Omental fat pad (tissue), 4 donors: Measurements from ENCODE around the gene CADM1. TPM values are rescaled to one million over a fixed set of nuclear protein-coding genes. Genes with fewer than 3 reads are reported as not detected.

ENCODE experiments used
- ATAC-seq: fragments of 150-250 bp; one replicate; pipeline ENCODE4 v1.9.1; 2016; ENCODE audit warnings: mild to moderate bottlenecking, moderate library complexity; ENCODE audit not compliant: low FRiP score
- DNase-seq: peaks from one replicate; pipeline ENCODE4 v3.0.0-alpha.2; 2019; ENCODE audit warnings: low spot score
- total RNA-seq, 4 donors: library from RNA; depleted of rRNA; stranded (reverse); fragments of >200 nt; gene quantifications; one replicate each; pipeline ENCODE4 v1.1.0, GENCODE V29; 2016
- TF ChIP-seq, protein P1 (sequence below), 3 donors: fragments of 450-650 bp; IDR thresholded peaks; one replicate each; pipeline ENCODE4 v1.5.1; 2016 to 2017; ENCODE audit warnings: antibody characterized with exemption in 3 of 3, mild to moderate bottlenecking in 3 of 3, moderate library complexity in 2 of 3

CADM1 gene
- total RNA-seq, 4 donors from 2014 or later, result 5.8 to 27.9 (median 14.9) TPM

DNA sequence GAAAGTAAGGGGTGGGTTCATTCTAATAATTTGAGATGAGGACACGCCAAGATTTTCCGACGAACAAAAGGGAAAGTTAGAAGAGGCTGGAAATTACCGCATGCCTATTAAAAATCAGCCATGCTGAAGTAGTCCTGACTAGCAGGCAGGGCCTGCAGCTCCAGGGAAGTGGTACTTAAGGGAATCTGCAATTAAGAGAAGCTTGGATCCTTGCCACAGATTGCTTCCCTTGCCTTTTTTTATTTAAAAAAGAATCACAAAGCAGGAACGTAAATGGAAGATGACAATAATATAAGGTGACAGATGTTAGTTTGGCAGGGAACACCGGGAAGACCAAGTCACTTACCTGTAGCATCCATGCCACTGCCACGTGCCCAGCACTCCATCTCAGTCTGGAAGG lies 359.3 kb downstream of the CADM1 start:
- DNase-seq, result no peak
- TF ChIP-seq, protein P1, sequence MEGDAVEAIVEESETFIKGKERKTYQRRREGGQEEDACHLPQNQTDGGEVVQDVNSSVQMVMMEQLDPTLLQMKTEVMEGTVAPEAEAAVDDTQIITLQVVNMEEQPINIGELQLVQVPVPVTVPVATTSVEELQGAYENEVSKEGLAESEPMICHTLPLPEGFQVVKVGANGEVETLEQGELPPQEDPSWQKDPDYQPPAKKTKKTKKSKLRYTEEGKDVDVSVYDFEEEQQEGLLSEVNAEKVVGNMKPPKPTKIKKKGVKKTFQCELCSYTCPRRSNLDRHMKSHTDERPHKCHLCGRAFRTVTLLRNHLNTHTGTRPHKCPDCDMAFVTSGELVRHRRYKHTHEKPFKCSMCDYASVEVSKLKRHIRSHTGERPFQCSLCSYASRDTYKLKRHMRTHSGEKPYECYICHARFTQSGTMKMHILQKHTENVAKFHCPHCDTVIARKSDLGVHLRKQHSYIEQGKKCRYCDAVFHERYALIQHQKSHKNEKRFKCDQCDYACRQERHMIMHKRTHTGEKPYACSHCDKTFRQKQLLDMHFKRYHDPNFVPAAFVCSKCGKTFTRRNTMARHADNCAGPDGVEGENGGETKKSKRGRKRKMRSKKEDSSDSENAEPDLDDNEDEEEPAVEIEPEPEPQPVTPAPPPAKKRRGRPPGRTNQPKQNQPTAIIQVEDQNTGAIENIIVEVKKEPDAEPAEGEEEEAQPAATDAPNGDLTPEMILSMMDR (IDR thresholded peaks at IDR 0.05), result no peak
- no peak for ATAC-seq

- TF ChIP-seq, protein P1 (IDR thresholded peaks at IDR 0.05), result no peak
- ATAC-seq (no peak), DNase-seq (no peak)
Measured at GRCh38 chr11:115144014-115144413, 360.2 kb downstream of the CADM1 start.

DNA sequence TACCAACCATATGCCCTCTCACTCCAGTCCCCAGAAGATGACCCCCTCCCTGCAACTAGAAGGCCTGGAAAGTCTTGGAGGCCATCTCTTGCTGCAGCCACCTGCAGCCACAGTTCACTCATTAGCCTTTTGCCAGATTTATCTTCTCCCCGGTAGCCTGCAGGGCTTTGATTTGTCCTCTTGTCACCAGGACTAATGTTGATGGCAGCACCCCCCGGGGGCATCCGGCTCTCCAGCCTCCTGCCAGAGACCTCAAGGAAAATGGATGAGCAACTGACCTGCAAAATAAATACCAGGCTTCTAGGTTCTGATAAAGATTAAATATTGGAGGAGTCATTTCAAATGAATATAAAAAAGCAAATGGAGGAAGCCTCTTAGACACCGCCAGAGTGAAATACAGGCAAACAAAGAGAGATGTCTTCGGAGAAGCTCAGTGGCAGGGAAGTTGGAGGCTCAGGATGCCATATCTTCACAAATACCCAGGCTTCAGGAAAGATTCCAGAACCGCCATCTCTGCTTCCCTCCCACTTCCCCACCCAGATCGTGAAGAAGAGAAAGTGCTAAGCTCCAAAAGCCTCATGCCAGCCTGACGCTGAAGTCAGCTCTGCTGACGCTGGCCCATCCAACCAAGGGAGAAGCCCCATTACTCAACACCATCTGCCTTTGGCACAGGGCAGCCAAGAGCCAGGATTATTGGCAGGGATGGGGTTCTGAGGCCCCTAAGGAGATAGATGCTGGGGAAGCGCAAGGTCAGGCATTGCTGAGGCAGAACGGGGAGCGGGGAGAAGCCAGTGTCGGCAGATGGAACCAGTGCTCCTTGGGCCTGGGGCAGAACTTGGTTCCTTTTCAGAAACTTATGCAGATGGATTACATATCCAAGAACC lies 362.7 kb downstream of the CADM1 start:
- ATAC-seq (no peak), DNase-seq (no peak)
- TF ChIP-seq, protein P1 (IDR thresholded peaks at IDR 0.05), result no peak

DNA sequence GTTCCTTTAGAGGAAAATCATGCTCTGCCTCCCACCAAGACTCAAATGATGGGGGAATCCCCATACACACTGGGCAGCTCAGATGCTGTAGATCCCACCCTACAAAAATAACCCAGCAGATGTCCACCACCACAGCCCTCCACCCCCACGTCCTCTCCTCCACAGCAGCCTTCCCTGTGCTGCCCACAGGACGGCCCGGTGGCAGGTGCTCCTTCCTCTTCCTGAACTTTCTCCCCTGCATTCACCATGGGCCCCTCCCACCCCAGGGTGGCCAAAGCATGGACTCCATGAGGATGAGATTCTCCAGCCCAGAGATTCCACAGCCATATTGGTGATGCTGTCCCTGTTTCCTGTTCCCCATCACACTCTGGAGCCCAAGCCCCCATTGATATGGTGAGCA lies 368.3 kb downstream of the CADM1 start:
- TF ChIP-seq, protein P1 (IDR thresholded peaks at IDR 0.05), result no peak
- DNase-seq (no peak), ATAC-seq (no peak)

- DNase-seq (no peak), ATAC-seq (no peak)
- TF ChIP-seq, protein P1 (IDR thresholded peaks at IDR 0.05), result no peak
Measured at GRCh38 chr11:115134926-115135325, 369.3 kb downstream of the CADM1 start.

DNA sequence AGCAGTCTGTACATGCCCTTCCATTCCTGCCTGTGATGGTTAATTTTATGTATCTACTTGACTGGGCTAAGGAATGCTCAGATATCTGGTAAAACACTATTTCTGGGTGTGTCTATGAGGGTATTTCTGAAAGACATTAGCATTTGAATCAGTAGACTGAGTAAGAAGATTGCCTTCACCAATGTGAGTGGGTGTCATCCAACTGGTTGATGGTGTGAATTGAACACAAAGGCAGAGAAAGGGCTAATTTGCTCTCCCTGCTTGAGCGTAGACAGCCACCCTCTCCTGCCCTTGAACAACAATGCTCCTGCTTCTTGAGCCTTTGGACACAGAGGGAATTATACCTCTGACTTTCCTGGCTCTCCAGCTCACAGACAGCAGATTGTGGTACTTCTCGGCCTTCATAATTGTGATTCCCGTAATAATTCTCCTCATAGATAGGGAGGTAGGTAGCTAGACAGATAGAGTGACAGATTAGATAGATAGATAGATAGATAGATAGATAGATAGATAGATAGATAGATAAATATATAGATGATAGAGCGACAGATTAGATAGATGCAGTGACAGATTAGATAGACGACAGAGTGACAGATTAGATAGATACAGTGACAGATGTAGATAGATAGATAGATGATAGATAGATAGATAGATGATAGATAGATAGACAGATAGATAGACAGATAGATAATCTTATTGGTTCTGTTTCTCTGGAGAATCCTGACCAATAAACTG lies 370.6 kb downstream of the CADM1 start:
- no peak for ATAC-seq

More for the DNA sequence above, 370.6 kb downstream of the CADM1 start:
- DNase-seq, result no peak
- TF ChIP-seq, protein P1 (IDR thresholded peaks at IDR 0.05), result no peak
